Common myeloid progenitor, CD34-positive (primary cell): ENCODE measurements around the gene CHPF2.

Source experiments
- CTCF ChIA-PET: fragments of 350-600 bp; sonication (Branson Sonifier 250); formaldehyde crosslinking; loops from one replicate; lab custom pipeline; 2021; ENCODE audit warnings: antibody characterized with exemption; lab: Charles Lee
- POLR2A ChIA-PET: fragments of 350-600 bp; sonication (Branson Sonifier 250); formaldehyde crosslinking; loops from one replicate; lab custom pipeline; 2021; ENCODE audit warnings: antibody characterized with exemption; lab: Charles Lee
- DNase-seq, 3 donors: peaks; one replicate each; pipeline versions ENCODE4 v3.0.0 to v3.0.0-alpha.2; 2013
- H3K27ac ChIP-seq, 2 experiments: 1 replicate in 1 of 2; 2 replicates in 1 of 2; pipeline ENCODE4 v1.7.0; 2013; ENCODE audit warnings: inconsistent platforms in 2 of 2, low read length in 2 of 2, mild to moderate bottlenecking in 2 of 2, low read depth in 1 of 2, moderate library complexity in 1 of 2; ENCODE audit not compliant: severe bottlenecking in 2 of 2, insufficient read depth in 1 of 2, poor library complexity in 1 of 2
- H3K27me3 ChIP-seq, 5 experiments: replicated peaks in 2 of 5; 1 replicate in 3 of 5; 2 replicates in 2 of 5; pipeline versions ENCODE4 v1.6.1 to v1.7.0; 2013; ENCODE audit warnings: low read length in 4 of 5, mild to moderate bottlenecking in 2 of 5, moderate library complexity in 2 of 5, inconsistent platforms in 1 of 5; ENCODE audit not compliant: insufficient read depth in 5 of 5, control insufficient read depth in 4 of 5
- H3K36me3 ChIP-seq, 4 experiments: 1 replicate in 2 of 4; 2 replicates in 2 of 4; pipeline versions ENCODE4 v1.6.1 to v1.7.0; 2013; ENCODE audit warnings: low read length in 3 of 4, control low read depth in 1 of 4, mild to moderate bottlenecking in 1 of 4; ENCODE audit not compliant: control insufficient read depth in 4 of 4, insufficient read depth in 4 of 4
- H3K4me1 ChIP-seq, 4 experiments: 1 replicate in 3 of 4; 2 replicates in 1 of 4; pipeline versions ENCODE4 v1.6.1 to v1.7.1; 2013; ENCODE audit warnings: low read length in 3 of 4, mild to moderate bottlenecking in 3 of 4, control low read depth in 1 of 4, inconsistent platforms in 1 of 4, moderate library complexity in 1 of 4; ENCODE audit not compliant: control insufficient read depth in 4 of 4, insufficient read depth in 4 of 4; ENCODE audit errors: control extremely low read depth in 1 of 4
- H3K4me3 ChIP-seq, 7 experiments: 1 replicate in 4 of 7; 2 replicates in 3 of 7; pipeline versions ENCODE4 v1.5.1 to v1.7.0; 2013; ENCODE audit warnings: mild to moderate bottlenecking in 7 of 7, low read length in 6 of 7, moderate library complexity in 6 of 7, inconsistent platforms in 2 of 7, low read depth in 2 of 7, control low read depth in 1 of 7; ENCODE audit not compliant: insufficient read depth in 4 of 7, control insufficient read depth in 1 of 7; ENCODE audit errors: extremely low read depth in 1 of 7
- H3K9me3 ChIP-seq, 5 experiments: 1 replicate in 4 of 5; 2 replicates in 1 of 5; pipeline versions ENCODE4 v1.6.1 to v1.7.1; 2013; ENCODE audit warnings: low read length in 4 of 5, mild to moderate bottlenecking in 2 of 5, inconsistent platforms in 1 of 5, low read depth in 1 of 5, moderate library complexity in 1 of 5; ENCODE audit not compliant: control insufficient read depth in 4 of 5, insufficient read depth in 2 of 5; ENCODE audit errors: control extremely low read depth in 1 of 5
- WGBS: methylation state at CpG from one replicate; pipeline ENCODE4 v1.1.5; 2013; ENCODE audit not compliant: insufficient coverage; 5-methylcytosine and 5-hydroxymethylcytosine counted together

CHPF2 gene

DNA sequence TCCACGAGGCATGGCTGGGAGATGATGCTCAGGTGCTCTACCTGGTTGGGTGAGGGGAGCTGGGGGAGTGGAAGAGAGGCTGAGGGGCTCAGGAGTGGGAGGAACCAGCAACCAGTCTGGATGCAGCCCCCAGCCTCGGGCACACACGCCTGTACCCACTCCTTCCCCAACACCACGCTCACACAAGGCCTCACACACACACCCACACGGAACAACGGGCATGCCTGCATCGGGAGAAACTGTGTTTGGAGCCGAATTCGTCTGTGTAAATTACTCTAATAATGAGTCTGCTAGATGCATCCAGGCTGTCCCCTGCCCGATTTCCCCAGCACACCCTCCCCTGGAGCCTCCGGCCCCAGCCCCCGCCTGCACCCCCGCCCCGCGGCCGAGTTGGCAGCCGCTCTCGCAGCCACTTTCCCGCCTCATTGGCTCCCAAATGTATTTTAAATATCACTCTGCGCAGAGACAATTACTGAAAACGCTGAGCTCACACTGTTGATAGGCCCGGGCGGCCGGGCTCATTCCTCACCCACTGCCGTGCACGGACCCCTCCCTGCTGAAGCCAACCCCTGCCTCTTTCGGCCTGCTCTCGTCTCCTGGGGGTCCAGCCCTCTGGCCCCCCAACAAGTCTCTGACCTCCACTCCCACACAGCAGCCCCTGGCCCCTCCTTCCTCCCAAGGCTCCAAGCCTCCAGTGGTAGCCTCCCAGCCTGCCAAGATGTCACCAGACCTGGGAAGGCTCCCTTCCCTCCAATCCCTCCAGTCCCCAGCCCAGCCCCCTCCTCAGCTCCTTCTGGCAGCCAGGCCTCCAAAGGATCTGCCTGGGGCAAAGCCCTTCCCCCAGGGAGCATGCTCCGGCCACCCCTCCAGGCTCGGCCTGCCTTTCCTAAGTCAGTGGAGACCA is 33.1 kb upstream of the CHPF2 start:
- Histone ChIP-seq H3K4me1 (peaks cover 0 to 5% (median 0%) of the 10 kb centered on the region in 4 experiments), H3K4me3 (no peak overlapping the region), H3K36me3 (no peaks in the 10 kb centered on the region), H3K27me3 (peaks cover 0 to 30% (median 21%) of the 10 kb centered on the region in 5 experiments), H3K9me3 (no peaks in the 10 kb centered on the region), H3K27ac (no peak overlapping the region)
- ChIA-PET POLR2A (no interaction called here), CTCF (interaction anchor here (0.8 to 1.6 kb wide), 5 partner anchors 8 to 75 kb away, joined by 3 to 4 read pairs (median 3); no protein-coding TSS in a partner anchor)
- no peak for DNase-seq
- WGBS: 93% methylated on average over 23 of the region's 30 CpGs

DNA sequence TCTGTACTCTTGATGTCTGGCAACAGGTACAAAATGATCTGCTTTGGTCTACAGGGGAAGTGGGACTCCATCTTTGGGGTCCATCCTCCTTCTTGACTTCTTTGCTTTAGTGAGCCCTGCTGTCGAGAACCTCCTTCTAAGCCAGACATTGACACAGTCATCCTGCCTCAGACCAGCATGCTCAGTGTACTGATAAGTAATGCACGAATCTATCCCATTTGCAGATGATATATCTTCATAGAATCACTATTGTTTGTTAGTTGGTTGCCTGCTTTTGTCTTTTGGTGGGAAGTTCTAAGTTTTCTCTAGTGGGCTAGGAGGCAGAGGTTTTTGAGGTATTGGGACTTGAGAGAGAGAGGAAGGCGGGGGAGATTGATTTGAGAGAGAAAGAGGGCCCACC is 30.9 kb upstream of the CHPF2 start:
- no CpG with 5 or more reads among the region's 3 CpGs for WGBS
- Histone ChIP-seq H3K4me1 (peaks cover 0 to 9% (median 6%) of the 10 kb centered on the region in 4 experiments), H3K9me3 (no peaks in the 10 kb centered on the region), H3K27ac (no peak overlapping the region), H3K36me3 (no peaks in the 10 kb centered on the region), H3K27me3 (peaks cover 0 to 25% (median 9%) of the 10 kb centered on the region in 5 experiments), H3K4me3 (no peak overlapping the region)
- CTCF ChIA-PET: interaction anchor here (1.0 kb wide), 1 partner anchor 42 kb away, joined by 6 read pairs; no protein-coding TSS in a partner anchor
- POLR2A ChIA-PET: no interaction called here
- no peak for DNase-seq

DNA sequence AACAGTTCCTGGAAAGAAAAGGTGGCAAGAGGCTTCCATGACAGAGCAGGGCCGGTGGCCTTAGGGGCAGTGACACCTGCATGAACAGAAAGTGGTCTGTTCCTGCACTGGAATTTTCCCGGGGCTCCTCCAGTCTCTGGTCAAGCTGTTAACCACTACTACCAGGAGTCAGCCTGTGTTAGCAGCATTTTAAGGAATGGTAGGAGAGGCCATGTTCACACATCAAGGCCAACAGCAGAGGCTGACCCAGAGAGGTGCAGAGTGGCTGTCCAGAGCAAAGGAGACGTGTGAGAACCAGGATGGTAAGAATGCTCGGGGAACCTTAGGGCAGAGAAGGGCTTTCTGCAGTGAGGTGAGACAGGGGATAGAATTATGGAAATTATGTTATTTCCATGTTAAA is 30.5 kb upstream of the CHPF2 start:
- DNase-seq: no peak
- WGBS: 84% methylated on average over 4 of the region's 4 CpGs
- H3K4me3 ChIP-seq: no peak overlapping the region
- H3K4me1 ChIP-seq: peaks cover 0 to 13% (median 10%) of the 10 kb centered on the region in 4 experiments
- no peak overlapping the region for H3K27ac ChIP-seq
- H3K27me3 ChIP-seq: peaks cover 0 to 25% (median 7%) of the 10 kb centered on the region in 5 experiments
- no peaks in the 10 kb centered on the region for H3K9me3 ChIP-seq
- H3K36me3 ChIP-seq: no peaks in the 10 kb centered on the region
- CTCF ChIA-PET: no interaction called here
- POLR2A ChIA-PET: no interaction called here

DNA sequence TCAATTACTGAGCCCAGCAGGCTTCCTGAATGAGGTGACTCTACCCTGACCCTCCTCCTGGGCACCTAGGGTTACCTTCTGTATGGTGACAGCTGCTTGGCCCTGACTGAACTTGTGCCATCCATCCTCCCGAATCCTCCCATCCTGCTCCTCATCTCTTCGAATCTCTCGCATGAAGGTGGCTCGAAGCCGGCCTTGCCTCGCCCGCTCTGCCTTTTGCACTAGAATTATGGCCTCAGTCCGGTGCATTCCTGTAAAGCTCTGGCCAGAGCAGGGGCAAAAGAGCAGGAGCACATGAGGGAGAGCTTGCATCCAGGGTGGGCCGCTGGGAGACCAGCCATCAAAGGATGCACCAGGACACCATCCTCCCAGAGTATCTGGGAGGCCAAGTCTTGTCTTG is 29.4 kb upstream of the CHPF2 start:
- WGBS: 100% methylated on average over 2 of the region's 9 CpGs
- H3K9me3 ChIP-seq: no peaks in the 10 kb centered on the region
- H3K4me1 ChIP-seq: peaks cover 5 to 24% (median 21%) of the 10 kb centered on the region in 4 experiments
- peaks cover 0 to 25% (median 7%) of the 10 kb centered on the region in 5 experiments for H3K27me3 ChIP-seq
- DNase-seq: no peak
- CTCF ChIA-PET: no interaction called here
- H3K27ac ChIP-seq: no peak overlapping the region
- H3K36me3 ChIP-seq: no peaks in the 10 kb centered on the region
- POLR2A ChIA-PET: no interaction called here
- H3K4me3 ChIP-seq: no peak overlapping the region

DNA sequence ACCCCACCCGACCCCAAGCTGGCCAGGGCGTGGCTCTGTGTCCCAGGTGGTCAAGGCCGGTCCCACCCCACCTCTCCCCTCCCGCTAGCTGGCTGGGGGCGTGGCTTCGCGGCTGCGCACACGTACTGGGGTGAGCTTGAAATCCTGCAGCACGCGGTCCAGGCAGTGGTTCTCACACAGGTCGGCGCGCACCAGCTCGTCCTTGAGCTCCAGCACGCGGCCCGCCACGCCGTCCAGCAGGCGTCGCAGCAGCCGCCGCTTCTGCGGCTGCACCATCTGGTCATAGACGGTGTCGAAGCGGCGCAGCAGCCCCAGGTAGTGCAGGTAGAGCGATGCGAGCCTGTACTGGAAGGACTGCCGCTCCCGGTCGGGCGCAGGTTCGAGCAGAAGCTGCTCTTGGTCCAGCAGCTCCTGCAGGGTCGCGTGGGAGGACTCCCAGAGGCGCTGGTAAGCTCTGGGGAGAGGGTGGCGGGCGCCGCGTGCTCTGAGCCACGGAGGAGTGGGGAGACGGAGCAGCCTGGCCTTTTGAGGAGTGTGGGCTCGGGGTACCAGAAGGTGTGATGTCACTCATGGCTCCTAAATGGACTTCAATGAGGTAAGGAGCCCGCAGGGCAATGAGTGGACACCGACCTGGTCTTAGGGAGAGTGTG is 27.8 kb upstream of the CHPF2 start:
- peak in 2 of 3 donors; percentile 9 to 18 for DNase-seq
- peaks cover 0 to 25% (median 4%) of the 10 kb centered on the region in 5 experiments for H3K27me3 ChIP-seq
- H3K4me3 ChIP-seq: no peak overlapping the region
- CTCF ChIA-PET: interaction anchor here (0.8 to 4.8 kb wide), 7 partner anchors 23 to 147 kb away, joined by 3 to 37 read pairs (median 3); partner anchors contain the start of gene ABCF2
- 88% methylated on average over 48 of the region's 48 CpGs for WGBS
- no peaks in the 10 kb centered on the region for H3K9me3 ChIP-seq
- no peak overlapping the region for H3K27ac ChIP-seq
- H3K4me1 ChIP-seq: peaks cover 8 to 35% (median 27%) of the 10 kb centered on the region in 4 experiments
- no peaks in the 10 kb centered on the region for H3K36me3 ChIP-seq
- POLR2A ChIA-PET: no interaction called here

DNA sequence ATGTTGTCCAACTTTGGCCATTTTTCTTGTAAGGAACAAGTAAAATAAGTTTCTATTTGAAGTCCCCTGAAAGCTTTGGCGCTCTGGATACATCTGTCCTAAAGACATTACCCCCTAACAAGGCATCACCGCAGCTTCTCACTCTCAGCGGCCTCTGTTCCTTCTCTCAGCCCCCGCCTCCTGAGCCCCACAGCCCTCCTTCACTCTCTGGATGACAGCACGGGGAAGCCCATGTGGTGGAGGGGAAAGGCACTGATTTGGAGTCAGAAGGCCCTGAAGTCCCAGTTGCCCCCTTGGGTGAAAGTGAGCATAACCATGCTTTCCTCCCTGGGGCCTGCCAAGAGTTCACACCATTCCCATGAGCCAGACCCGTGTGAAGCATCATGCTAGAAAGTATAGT is 26.6 kb upstream of the CHPF2 start:
- Histone ChIP-seq H3K4me1 (peaks cover 8 to 35% (median 27%) of the 10 kb centered on the region in 4 experiments), H3K36me3 (no peaks in the 10 kb centered on the region), H3K27ac (no peak overlapping the region), H3K9me3 (no peaks in the 10 kb centered on the region), H3K4me3 (no peak overlapping the region), H3K27me3 (peaks cover 0 to 25% (median 4%) of the 10 kb centered on the region in 5 experiments)
- ChIA-PET POLR2A (no interaction called here), CTCF (interaction anchor here (0.8 to 4.8 kb wide), 6 partner anchors 24 to 82 kb away, joined by 3 to 37 read pairs (median 4); no protein-coding TSS in a partner anchor)
- peak in 2 of 3 donors; percentile 38 to 58 for DNase-seq
- WGBS: 89% methylated on average over 3 of the region's 6 CpGs
